ENCODE results near the gene DENND1C. TPM values are rescaled to one million over a fixed set of nuclear protein-coding genes. Genes with fewer than 3 reads are reported as not detected.

Gene DENND1C
- total RNA-seq, 2 experiments from 2014 or later: 100 to 113 TPM

- H3K4me3 Mint-ChIP-seq: no peak overlapping the region
- no peak overlapping the region for H3K27ac Mint-ChIP-seq
- CTCF ChIA-PET: interaction anchor here (0.7 to 2.0 kb wide), 4 partner anchors 10 to 301 kb away, joined by 3 to 5 read pairs (median 4); partner anchors contain the start of gene DENND1C
- peaks cover 9% of the 10 kb centered on the region for H3K27me3 Mint-ChIP-seq
- H3K9me3 Mint-ChIP-seq (ENCODE audit: low read depth): no peaks in the 10 kb centered on the region
- H3K36me3 Mint-ChIP-seq: no peaks in the 10 kb centered on the region
- ATAC-seq (no peak), DNase-seq (no peak)
- H3K4me1 Mint-ChIP-seq: peaks cover 25% of the 10 kb centered on the region
Observed at GRCh38 chr19:6499052-6499790, 17.6 kb upstream of the DENND1C start.

GRCh38 chr19:6498294-6499036, 16.9 kb upstream of the DENND1C start:
- H3K4me3 Mint-ChIP-seq: no peak overlapping the region
- H3K36me3 Mint-ChIP-seq: no peaks in the 10 kb centered on the region
- H3K27me3 Mint-ChIP-seq: peaks cover 7% of the 10 kb centered on the region
- peaks cover 22% of the 10 kb centered on the region for H3K4me1 Mint-ChIP-seq
- H3K9me3 Mint-ChIP-seq (ENCODE audit: low read depth): no peaks in the 10 kb centered on the region
- ATAC-seq: no peak
- no peak for DNase-seq
- CTCF ChIA-PET: interaction anchor here (1.4 to 2.0 kb wide), 2 partner anchors 9 to 17 kb away, joined by 5 read pairs; partner anchors contain the start of gene DENND1C
- peak overlapping the region; percentile 29 for H3K27ac Mint-ChIP-seq

GRCh38 chr19:6495947-6496346, 14.4 kb upstream of the DENND1C start:
- ATAC-seq (no peak), DNase-seq (no peak)
- H3K27me3 Mint-ChIP-seq: peaks cover under 1% of the 10 kb centered on the region
- no peak overlapping the region for H3K4me3 Mint-ChIP-seq
- peaks cover 2% of the 10 kb centered on the region for H3K9me3 Mint-ChIP-seq (ENCODE audit: low read depth)
- CTCF ChIA-PET: no interaction called here
- H3K4me1 Mint-ChIP-seq: peaks cover 20% of the 10 kb centered on the region
- no peak overlapping the region for H3K27ac Mint-ChIP-seq
- no peaks in the 10 kb centered on the region for H3K36me3 Mint-ChIP-seq

- Mint-ChIP-seq H3K4me3 (no peak overlapping the region), H3K27me3 (no peaks in the 10 kb centered on the region), H3K9me3 (ENCODE audit: low read depth) (peaks cover 2% of the 10 kb centered on the region), H3K27ac (no peak overlapping the region), H3K4me1 (peaks cover 27% of the 10 kb centered on the region), H3K36me3 (no peaks in the 10 kb centered on the region)
- CTCF ChIA-PET: no interaction called here
- DNase-seq (no peak), ATAC-seq (no peak)
Observed at GRCh38 chr19:6494438-6495036, 12.9 kb upstream of the DENND1C start.

- Mint-ChIP-seq H3K4me1 (peaks cover 18% of the 10 kb centered on the region), H3K36me3 (no peaks in the 10 kb centered on the region), H3K27me3 (no peaks in the 10 kb centered on the region), H3K4me3 (no peak overlapping the region), H3K27ac (no peak overlapping the region), H3K9me3 (ENCODE audit: low read depth) (peaks cover 2% of the 10 kb centered on the region)
- no peak for DNase-seq
- CTCF ChIA-PET: interaction anchor here (0.8 to 2.7 kb wide), 3 partner anchors 10 to 140 kb away, joined by 3 to 13 read pairs (median 3); partner anchors contain the start of gene DENND1C
- ATAC-seq: no peak
Observed at GRCh38 chr19:6491802-6492592, 10.4 kb upstream of the DENND1C start.

GRCh38 chr19:6490134-6490533, 8.5 kb upstream of the DENND1C start:
- no peak for ATAC-seq
- H3K4me1 Mint-ChIP-seq: peaks cover 18% of the 10 kb centered on the region
- CTCF ChIA-PET: interaction anchor here (1.0 to 2.7 kb wide), 5 partner anchors 9 to 31 kb away, joined by 3 to 13 read pairs (median 7); partner anchors contain the start of genes DENND1C and SLC25A23

GRCh38 chr19:6489278-6490061, 7.9 kb upstream of the DENND1C start:
- peak; percentile 74 for DNase-seq
- Mint-ChIP-seq H3K9me3 (ENCODE audit: low read depth) (peaks cover 2% of the 10 kb centered on the region), H3K36me3 (no peaks in the 10 kb centered on the region)

More at GRCh38 chr19:6490134-6490533, 8.5 kb upstream of the DENND1C start:
- peak overlapping the region; percentile 82 for H3K4me3 Mint-ChIP-seq
- H3K9me3 Mint-ChIP-seq (ENCODE audit: low read depth): peaks cover 2% of the 10 kb centered on the region
- no peaks in the 10 kb centered on the region for H3K27me3 Mint-ChIP-seq
- DNase-seq: no peak
- no peaks in the 10 kb centered on the region for H3K36me3 Mint-ChIP-seq
- H3K27ac Mint-ChIP-seq: peak overlapping the region; percentile 85

GRCh38 chr19:6484831-6485230, 3.2 kb upstream of the DENND1C start:
- no peak for DNase-seq
- peaks cover 39% of the 10 kb centered on the region for H3K4me1 Mint-ChIP-seq
- H3K9me3 Mint-ChIP-seq (ENCODE audit: low read depth): no peaks in the 10 kb centered on the region
- H3K4me3 Mint-ChIP-seq: no peak overlapping the region
- no peak overlapping the region for H3K27ac Mint-ChIP-seq
- no peaks in the 10 kb centered on the region for H3K27me3 Mint-ChIP-seq
- peaks cover 3% of the 10 kb centered on the region for H3K36me3 Mint-ChIP-seq
- ATAC-seq: no peak
- CTCF ChIA-PET: no interaction called here

More at GRCh38 chr19:6489278-6490061, 7.9 kb upstream of the DENND1C start:
- peak overlapping the region; percentile 85 for H3K27ac Mint-ChIP-seq
- no peaks in the 10 kb centered on the region for H3K27me3 Mint-ChIP-seq
- CTCF ChIA-PET: interaction anchor here (1.0 to 2.7 kb wide), 6 partner anchors 8 to 30 kb away, joined by 3 to 13 read pairs (median 6); partner anchors contain the start of genes DENND1C and SLC25A23
- peak; percentile 95 for ATAC-seq
- peaks cover 18% of the 10 kb centered on the region for H3K4me1 Mint-ChIP-seq
- peak overlapping the region; percentile 82 for H3K4me3 Mint-ChIP-seq

- CTCF ChIA-PET: no interaction called here
- no peak for ATAC-seq
- Mint-ChIP-seq H3K9me3 (ENCODE audit: low read depth) (no peaks in the 10 kb centered on the region), H3K4me1 (peaks cover 38% of the 10 kb centered on the region), H3K36me3 (peaks cover 3% of the 10 kb centered on the region), H3K27ac (no peak overlapping the region), H3K27me3 (no peaks in the 10 kb centered on the region), H3K4me3 (no peak overlapping the region)
- DNase-seq: no peak
Observed at GRCh38 chr19:6484230-6484629, 2.6 kb upstream of the DENND1C start.

- DNase-seq: no peak
- CTCF ChIA-PET: no interaction called here
- Mint-ChIP-seq H3K4me3 (no peak overlapping the region), H3K27ac (peak overlapping the region; percentile 30), H3K4me1 (peaks cover 35% of the 10 kb centered on the region), H3K36me3 (peaks cover 3% of the 10 kb centered on the region), H3K9me3 (ENCODE audit: low read depth) (no peaks in the 10 kb centered on the region), H3K27me3 (no peaks in the 10 kb centered on the region)
- no peak for ATAC-seq
Observed at GRCh38 chr19:6483235-6483634, 1.6 kb upstream of the DENND1C start.

- ATAC-seq (no peak), DNase-seq (no peak)
- Mint-ChIP-seq H3K4me3 (peak overlapping the region; percentile 97), H3K36me3 (peaks cover 5% of the 10 kb centered on the region), H3K4me1 (peaks cover 35% of the 10 kb centered on the region), H3K27ac (peak overlapping the region; percentile 97), H3K9me3 (ENCODE audit: low read depth) (no peaks in the 10 kb centered on the region), H3K27me3 (no peaks in the 10 kb centered on the region)
- CTCF ChIA-PET: interaction anchor here (1.1 to 2.6 kb wide), 10 partner anchors 8 to 381 kb away, joined by 3 to 23 read pairs (median 8); partner anchors contain the start of genes SLC25A23 and TUBB4A
Observed at GRCh38 chr19:6482343-6482686, 728 bp upstream of the DENND1C start.

- ATAC-seq: peak; percentile 26
- peak; percentile 59 for DNase-seq
- Mint-ChIP-seq H3K9me3 (ENCODE audit: low read depth) (no peaks in the 10 kb centered on the region), H3K27ac (peak overlapping the region; percentile 97), H3K4me3 (peak overlapping the region; percentile 97), H3K4me1 (peaks cover 37% of the 10 kb centered on the region), H3K27me3 (no peaks in the 10 kb centered on the region), H3K36me3 (peaks cover 14% of the 10 kb centered on the region)
- CTCF ChIA-PET: interaction anchor here (0.9 to 2.6 kb wide), 14 partner anchors 8 to 383 kb away, joined by 3 to 23 read pairs (median 6); partner anchors contain the start of genes KHSRP, SLC25A23 and TUBB4A
Observed at GRCh38 chr19:6480848-6481415, 655 bp downstream of the DENND1C start.

Measured in activated CD8-positive, alpha-beta memory T cell treated with anti-CD3 and anti-CD28 coated beads, Interleukin-2, amount 10 ng/mL, durations not matched to agents 7 days and 5 days (primary cell).